NCI-H2171 (cell line): ENCODE results near the gene SNRNP48.

Source experiments
- DNase-seq: peaks from one replicate; lab custom pipeline; 2025; lab: John Stamatoyannopoulos, UW

Gene SNRNP48

GRCh38 chr6:7559196-7559595 is 30.8 kb upstream of the SNRNP48 start:
- no peak for DNase-seq

- DNase-seq = no peak
Measured at GRCh38 chr6:7559651-7560385, 30.2 kb upstream of the SNRNP48 start.

GRCh38 chr6:7561153-7561964 is 28.6 kb upstream of the SNRNP48 start:
- DNase-seq = peak; percentile 23

- no peak for DNase-seq
Measured at GRCh38 chr6:7562769-7563168, 27.2 kb upstream of the SNRNP48 start.

- no peak for DNase-seq
Measured at GRCh38 chr6:7566107-7566506, 23.9 kb upstream of the SNRNP48 start.

GRCh38 chr6:7566617-7567173 is 23.3 kb upstream of the SNRNP48 start:
- no peak for DNase-seq

- no peak for DNase-seq
Measured at GRCh38 chr6:7568021-7568420, 22.0 kb upstream of the SNRNP48 start.

- no peak for DNase-seq
Measured at GRCh38 chr6:7569082-7569481, 20.9 kb upstream of the SNRNP48 start.

GRCh38 chr6:7572213-7572943 is 17.6 kb upstream of the SNRNP48 start:
- DNase-seq = no peak

- no peak for DNase-seq
Measured at GRCh38 chr6:7574500-7574899, 15.5 kb upstream of the SNRNP48 start.

- no peak for DNase-seq
Measured at GRCh38 chr6:7578516-7578915, 11.5 kb upstream of the SNRNP48 start.

- DNase-seq = no peak
Measured at GRCh38 chr6:7578931-7579330, 11.1 kb upstream of the SNRNP48 start.

GRCh38 chr6:7579851-7580250 is 10.1 kb upstream of the SNRNP48 start:
- DNase-seq = no peak

GRCh38 chr6:7580537-7580926 is 9.5 kb upstream of the SNRNP48 start:
- DNase-seq = no peak

- DNase-seq = no peak
Measured at GRCh38 chr6:7580927-7581618, 8.9 kb upstream of the SNRNP48 start.

- no peak for DNase-seq
Measured at GRCh38 chr6:7585287-7585930, 4.6 kb upstream of the SNRNP48 start.

- DNase-seq = no peak
Measured at GRCh38 chr6:7587631-7588100, 2.3 kb upstream of the SNRNP48 start.

- DNase-seq = no peak
Measured at GRCh38 chr6:7588506-7588905, 1.5 kb upstream of the SNRNP48 start.

GRCh38 chr6:7589221-7589620 is 777 bp upstream of the SNRNP48 start:
- DNase-seq = no peak

GRCh38 chr6:7590918-7591302 is 912 bp downstream of the SNRNP48 start:
- no peak for DNase-seq

GRCh38 chr6:7591770-7592169 is 1.8 kb downstream of the SNRNP48 start:
- no peak for DNase-seq
